HG02981 (cell line): ENCODE measurements around the gene KIRREL3.

Experiments used
- ATAC-seq: cut with Tn5 transposase; IDR thresholded peaks from one replicate; pipeline ENCODE4 v1.9.1; 2021; ENCODE audit warnings: mild to moderate bottlenecking, moderate library complexity; ENCODE audit not compliant: unreplicated experiment

KIRREL3 gene

DNA sequence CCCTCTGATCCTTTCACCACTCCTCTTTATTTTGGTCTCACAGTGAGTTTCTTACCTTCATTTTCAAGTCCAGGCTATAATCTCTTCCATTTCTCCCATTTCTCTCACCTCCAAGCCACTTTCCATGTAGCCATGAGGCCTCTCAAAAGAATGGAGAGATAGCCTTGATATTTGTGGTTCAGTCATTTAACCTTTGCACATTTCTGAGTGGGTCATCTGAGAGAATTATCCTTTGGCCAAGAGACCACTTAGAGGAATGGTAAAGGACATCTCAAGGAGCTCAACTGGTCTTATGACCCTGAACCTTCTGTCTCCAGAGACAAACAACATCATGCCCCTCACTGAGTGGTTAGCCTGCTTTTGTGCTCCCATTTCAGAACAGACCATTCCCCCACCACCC lies 121.1 kb downstream of the KIRREL3 start:
- ATAC-seq: no peak

DNA sequence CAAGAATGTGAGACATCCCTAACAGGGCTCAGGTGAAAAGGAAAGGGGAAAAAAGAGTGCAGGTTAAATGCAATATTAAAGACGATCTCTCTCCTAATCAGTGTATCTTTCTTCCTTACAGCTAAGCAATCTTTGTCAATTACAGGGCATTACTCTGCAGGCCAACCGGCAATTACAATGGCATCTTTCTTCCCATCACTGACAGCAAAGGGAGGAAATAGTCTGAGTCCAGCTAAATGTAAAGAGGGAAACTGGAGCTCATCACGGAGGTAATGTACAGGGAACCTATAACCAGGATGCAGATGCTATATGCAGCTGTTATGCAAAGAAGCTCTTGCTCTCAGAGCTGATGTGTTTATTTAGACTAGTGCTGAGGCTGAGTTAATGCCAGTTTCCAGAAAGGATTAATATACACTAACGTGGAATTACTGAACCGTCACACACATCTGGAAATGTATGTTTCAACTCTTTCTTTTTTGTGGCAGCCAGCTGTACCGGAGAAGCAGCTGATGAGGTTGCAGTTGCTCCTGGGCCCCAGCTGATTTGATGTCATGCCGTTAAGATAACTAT lies 121.6 kb downstream of the KIRREL3 start:
- no peak for ATAC-seq

DNA sequence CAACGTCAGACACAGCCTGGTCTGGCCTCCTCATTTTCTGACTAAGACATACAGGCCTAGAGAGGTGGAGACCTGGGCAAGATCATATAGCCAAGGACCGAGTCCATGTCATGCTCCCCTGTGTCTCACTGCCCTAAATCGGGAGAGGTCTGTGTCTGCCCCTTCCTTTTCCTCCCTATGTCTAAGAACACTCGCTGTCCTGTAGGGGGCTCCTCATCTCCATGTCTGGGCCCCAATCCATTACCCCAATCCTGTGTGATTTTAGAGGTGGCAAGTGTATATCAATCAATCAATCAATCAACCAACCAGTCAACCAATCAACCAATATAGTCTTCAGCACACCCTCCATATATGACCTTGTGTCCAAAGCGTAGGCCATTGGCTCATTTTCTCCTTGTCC lies 125.7 kb downstream of the KIRREL3 start:
- no peak for ATAC-seq

DNA sequence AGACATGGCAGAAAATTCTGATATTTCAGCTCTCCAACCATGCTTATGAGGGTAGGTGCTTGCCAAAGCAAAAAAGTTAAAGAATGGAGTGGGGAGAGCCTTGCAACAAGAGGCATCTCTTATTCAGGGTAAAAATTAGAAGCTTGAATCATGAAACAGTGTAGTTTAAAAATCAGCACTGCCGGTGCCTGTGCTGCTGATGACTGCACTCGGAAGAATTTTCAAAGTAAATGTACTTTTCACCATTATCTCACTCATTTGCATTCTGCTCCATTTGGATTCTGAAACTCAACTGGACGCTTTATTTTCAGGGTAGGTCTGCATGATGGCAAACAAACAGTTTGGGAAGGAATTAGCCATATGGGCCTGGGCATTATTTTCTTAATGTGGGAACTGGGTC lies 126.3 kb downstream of the KIRREL3 start:
- ATAC-seq: no peak

DNA sequence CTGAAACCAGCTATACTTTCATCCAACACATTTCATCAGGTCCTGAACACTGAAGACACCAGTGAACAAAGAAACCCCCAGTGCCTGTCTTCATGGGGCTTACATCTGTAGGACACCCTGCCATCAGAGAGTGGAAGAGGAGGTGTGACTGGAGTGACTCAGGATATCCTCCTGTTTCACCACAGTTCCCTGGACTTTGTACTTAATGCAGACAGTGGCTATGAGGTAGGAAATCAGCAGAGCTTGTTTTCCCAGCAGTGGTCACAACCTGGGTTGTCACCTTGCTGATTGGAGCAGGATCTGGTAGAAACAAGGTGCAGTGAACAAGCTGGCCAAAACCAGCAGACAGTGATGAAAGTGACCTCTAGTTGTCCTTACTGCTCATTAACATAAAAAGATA lies 128.8 kb downstream of the KIRREL3 start:
- ATAC-seq: no peak

DNA sequence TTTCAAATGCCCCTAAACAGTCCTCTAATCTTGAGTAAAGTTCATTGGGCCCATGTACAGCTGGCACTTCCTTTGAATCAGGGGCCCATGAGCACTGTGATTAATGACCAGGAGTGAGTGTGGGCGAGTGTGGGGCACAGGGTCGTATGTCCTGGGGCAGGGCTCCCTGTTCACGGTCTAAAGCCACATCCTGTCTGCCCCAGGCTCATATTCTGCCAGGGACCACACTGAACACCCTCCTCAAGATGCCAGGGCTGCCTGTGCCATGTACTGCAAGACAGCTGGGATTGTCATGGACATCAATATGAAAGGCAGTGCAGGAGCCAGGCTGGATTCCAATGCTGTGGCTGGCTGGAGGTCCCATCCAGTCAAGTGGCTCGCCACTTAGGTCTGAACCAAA lies 130.5 kb downstream of the KIRREL3 start:
- no peak for ATAC-seq

DNA sequence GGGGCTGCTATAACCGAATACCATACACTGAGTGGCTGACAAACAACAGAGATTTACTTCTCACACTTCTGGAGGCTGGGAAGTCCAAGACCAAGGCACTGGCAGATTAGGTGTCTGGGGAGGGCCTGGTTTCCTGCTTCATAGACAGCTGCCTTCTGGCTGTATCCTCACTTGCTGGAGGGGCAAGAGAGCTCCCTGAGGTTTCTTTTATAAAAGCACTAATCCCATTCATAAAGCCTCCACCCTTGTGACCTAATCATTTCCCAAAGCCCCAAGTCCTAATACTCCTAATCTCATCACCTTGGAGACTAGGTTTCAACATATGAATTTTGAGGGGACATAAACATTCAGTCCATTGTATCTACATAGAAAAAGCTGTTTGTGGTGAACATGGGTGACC lies 131.8 kb downstream of the KIRREL3 start:
- no peak for ATAC-seq

DNA sequence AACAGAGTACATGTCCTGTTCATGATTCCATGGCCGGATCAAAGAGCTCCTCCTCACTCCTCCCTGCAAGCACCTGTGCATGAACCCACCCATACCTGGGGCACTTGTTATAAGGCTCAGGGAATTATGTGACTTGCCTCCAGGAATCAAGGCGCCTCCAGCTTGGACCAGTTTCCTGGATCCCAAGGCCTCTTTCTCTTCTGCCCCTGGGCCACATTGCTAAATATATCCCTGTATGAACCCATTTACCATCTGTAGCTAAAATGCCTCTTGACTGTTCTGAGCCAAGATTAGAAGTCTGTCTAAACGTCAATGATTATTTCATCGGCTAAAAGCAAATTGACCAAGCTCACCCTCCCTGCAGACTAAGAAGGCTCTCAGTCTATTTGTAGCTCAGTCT lies 135.6 kb downstream of the KIRREL3 start:
- no peak for ATAC-seq

DNA sequence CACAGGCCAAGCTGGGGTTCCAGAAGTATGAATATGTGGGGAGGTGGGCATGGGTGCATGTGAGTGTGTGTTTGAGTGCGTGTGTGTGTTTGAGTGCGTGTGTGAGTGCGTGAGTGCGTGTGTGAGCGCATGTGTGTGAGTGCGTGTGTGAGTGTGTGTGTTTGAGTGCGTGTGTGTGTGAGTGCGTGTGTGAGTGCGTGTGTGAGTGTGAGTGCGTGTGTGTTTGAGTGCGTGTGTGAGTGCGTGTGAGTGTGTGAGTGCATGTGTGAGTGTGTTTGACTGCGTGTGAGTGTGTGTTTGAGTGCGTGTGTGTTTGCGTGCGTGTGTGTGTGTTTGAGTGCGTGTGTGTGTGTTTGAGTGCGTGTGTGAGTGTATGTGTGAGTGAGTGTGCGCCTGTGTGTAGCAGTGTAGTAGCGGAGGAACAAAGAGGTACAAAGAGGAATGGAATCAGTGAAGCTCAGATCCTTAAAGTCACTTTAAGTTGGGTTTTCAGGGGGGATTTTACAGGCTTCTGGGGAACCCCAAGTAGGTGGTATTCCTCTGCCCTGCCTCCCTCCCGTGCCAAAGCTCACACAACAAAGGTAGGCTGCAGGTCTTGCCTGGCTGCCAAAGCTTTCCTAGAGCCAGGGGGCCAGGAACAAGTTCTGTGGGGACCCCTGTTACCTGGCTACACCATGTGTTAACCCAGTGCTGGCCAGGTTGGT lies 137.1 kb downstream of the KIRREL3 start:
- ATAC-seq: no peak

DNA sequence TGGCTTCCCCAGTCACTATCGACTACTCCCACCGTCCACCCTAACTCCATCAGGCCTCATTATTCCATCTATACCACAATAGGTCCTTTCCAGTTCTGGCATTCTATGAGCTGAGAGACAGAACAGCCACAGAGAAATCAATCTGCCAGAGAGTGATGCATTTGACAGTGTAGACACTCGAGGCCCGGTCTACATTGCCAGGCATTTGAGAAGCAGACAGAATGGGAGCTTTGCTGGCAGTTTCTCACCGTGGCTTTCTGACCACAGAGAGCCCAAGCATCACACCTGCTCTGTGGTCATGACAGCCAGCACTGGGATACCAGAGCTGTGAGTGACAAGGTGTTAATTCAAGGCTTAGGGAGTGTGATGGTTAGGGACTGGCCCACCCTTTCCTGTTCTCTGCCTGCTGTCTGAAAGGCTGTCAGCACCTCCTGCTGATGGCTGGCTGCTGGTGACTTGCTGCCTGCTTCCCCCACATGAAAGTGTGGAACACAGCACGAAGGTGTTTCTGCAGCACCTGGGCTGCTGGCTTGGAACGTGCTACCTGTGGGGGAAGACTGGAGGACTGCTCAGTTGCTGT lies 137.8 kb downstream of the KIRREL3 start:
- ATAC-seq: peak; percentile 75

DNA sequence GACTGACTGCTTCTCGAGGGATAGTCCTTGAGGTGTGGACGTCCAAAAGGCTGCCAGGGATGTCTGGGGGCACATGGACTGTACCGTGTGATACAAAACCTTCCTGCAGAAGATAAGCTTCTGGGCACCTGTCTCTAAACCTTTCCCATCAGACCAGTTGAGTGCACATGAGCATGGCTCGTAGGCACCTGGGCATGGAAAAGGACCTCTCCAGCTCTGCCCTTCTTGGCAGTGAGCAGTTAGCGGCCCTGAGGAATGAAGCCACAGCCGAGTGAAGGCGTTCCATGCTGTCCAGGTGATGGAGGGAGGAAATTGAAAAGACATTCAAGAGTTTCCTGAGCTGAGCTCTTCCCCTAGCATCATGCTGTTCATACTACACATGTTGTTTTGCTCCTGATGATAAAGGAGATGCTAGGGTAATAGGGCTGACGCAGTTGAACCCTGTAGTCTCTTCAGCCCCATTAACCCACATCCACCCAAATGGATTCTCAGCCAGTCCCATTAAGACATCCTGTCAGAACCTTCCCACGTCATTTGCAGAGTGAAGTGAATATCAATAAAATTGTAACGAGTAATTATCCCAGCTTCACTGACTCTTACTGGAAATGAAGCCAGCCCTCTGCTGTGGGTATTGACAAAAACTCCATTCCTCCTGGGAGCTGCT lies 138.6 kb downstream of the KIRREL3 start:
- ATAC-seq: no peak

DNA sequence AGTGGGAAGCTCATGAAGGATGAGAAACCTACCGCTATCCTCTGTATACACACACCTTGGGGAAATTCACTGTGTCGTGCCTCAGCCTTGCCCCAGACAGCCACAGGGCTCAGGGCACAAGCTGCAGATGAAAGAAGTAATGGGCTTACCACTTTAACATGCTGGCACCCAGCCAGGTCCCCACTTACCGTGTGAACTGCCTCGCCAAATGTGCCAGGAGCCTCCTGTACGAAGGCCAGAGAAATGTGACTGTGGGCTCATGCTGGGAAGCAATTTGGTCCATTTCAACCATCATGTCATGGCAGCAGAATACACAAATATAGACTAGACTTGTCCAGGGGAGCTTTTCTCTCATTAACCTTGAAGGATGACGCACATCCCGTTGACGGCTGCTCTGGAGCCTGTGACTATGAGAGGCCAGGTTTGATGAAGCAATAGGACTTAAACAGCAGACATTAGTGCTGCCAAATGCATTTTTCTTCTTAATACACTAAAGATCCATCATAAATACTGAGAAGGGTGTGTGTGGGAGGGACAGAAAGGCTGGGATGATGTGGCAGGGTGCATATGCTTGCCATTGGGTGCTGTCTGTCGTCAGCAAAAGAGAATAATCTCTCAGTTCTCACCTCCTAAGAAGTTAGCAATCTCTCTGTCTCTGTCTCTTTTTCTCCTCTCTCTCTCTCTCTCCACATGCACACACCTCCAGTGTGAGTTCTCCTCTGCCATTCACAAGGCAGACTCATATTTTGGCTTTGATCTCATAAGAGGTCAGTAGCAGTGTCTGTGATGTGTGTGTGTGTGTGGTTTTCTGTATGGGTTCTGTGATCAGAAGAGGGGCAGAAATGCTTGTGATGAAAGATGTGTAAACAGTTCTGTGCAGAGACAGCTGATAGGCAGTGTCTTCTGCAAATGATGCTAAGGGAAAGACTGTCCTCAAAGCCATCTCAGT lies 142.4 kb downstream of the KIRREL3 start:
- ATAC-seq: no peak

DNA sequence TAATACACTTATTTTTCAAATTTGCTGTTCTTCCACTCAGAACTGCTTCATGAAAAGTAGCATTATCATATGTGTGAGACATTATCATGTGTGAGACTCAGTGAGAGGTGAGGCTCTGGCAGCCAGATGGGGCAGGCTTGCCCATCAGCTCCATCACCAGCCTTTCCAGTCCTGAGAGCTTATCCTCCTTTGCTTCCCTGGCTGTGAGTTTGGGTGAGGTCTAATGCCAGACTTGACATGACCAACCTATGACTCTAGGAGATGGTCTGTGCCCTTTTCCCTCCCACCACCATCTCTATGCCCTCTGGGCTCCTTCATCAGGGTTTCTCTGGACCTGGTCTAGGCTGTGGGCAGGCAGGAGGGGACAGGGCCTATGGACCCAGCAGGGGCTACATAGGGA lies 145.0 kb downstream of the KIRREL3 start:
- ATAC-seq: no peak

DNA sequence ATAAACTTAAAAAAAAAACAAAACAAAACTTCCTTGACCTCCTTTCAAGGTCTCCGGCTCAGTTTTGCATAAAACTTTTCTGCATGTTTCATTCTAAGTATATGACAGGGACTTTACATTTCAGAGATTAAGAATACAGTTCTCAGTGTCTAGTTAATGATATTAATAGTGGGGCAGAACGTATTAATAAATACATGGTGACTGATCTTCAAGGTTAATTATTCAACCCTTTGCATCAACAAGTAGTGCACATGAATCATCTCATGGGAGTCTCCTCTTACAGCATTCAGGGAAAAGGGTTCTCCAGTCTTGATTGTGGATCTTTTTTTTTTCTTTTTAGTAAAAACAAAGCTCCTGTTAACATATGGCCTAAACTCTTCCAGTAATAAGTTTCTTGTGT lies 146.8 kb downstream of the KIRREL3 start:
- ATAC-seq: peak; percentile 79

DNA sequence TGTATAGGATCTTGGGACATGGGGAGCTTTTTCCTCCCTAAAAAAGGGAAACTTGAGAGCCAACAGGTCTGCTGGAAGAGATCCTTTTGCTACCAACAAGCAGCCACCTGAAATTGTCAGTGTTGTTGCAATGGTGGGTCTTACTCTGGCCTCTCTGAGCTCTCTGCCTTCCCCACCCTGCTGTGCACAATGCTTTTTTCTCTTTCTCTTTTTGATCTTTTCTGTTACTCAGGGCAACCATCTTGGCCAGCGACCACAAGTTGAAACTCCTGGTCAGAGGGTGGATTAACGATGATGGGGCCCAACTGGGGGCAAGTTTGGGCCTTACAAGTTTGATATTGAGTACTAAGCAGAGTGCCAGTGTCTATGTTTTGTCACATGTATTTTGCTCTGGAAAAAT lies 155.8 kb downstream of the KIRREL3 start:
- no peak for ATAC-seq

DNA sequence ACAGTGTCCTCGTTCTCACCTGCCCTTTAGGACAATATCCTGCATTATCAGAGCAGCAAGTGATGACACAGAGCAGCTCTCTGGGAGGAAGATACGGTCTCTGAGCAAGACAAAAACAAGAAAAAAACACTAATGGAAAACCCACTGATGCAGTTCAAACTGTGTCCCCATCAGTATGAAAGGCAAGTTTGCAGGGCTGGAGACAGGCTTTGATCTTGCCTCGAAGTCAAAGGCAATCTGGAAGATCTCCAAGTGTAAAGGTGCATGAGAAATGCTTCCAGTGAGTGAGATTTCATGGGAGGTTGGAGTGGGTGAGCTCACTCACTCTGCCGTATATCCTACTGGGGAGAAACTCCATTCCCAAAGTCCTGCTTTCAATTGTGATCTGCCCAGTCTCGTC lies 157.5 kb downstream of the KIRREL3 start:
- ATAC-seq: no peak

DNA sequence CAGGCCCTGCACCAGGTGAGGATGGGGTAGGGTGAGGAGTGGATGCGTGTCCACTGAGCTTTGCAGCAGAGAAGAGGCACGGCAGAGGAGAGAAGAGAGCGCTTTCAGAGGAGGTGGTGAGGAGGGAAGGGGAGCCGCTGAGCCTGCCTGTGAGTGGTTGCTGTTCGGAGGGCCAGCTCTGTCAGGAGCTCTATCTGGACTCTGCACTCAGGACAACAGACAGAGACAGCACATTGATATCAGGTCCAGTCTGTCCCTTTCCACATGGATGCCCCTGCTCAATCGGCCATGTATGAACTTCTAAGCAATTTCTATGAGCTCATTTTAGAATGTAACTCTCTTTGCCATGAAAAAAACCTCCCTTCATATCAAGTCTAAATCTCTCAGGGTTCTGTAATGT lies 158.6 kb downstream of the KIRREL3 start:
- ATAC-seq: no peak

DNA sequence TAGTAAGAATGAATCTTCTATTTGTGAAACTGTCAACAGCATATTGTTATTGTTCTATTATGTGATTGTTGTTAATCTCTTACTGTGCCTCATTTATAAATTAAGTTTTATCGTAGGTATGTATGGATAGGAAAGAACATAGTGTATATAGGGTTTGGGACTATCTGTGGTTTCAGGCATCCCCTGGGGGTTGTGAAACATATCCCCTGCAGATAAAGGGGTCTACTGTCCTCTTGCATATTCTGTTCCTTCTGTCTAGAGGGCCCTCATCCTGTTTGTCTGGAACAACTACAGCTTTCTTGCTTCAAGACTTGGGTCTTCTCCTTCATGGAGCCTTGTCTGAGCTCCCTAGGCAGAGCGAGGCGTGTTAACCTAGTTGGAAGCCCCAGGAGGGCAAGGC lies 159.6 kb downstream of the KIRREL3 start:
- ATAC-seq: no peak

DNA sequence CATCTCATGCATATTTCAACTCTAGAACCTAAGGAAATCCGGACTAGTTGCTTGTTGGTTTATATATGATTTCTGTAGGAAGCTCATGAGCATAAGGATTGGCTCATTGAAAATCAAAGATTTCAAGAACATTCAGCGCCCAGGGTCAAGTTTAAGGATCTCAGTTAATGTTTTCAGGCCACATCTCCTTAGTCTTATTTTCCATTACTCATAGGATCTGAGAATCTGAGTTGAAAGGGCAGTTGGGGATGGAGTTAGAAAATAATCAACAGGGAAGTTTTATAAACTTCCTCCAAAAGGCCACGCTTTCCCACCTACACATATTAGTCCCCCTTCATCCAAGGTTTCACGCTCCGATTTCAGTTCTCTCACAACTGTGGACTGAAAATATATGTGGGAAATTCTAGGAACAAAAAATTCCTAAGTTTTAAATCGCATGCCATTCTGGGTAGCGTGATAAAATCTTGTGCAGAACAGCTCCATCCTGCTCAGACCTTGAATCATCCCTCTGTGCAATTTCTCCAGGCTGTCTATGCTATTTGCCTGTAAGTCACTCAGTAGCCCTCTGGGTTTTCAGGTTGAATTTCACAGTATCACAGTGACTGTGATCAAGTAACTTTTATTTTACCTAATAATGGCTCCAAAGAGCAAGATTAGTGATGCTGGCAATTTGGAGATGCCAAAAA lies 160.2 kb downstream of the KIRREL3 start:
- ATAC-seq: no peak

DNA sequence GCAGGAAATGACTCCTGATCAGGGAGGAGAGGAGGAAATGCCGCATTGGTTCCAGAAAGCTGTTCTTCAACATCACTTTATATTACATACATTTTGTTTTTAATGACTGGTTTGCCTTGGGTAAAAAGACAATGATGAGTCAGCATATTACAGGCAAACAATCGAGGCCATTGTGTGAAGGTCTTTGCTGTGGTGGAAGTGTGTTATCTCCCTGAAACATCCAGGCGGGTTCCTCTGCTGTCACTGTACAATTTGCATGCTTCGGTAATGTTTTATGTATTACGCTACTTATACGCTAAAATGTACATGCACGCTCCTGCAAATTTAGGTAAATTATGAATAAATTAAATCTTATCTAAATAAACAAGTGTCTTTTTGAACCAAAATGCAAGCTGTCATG lies 161.1 kb downstream of the KIRREL3 start:
- no peak for ATAC-seq
